Fibroblast of upper back skin (primary cell): ENCODE data around the gene MYO1H.
"Not testable (repeated sequence)": the region's sequence is repeated elsewhere in the genome, so short reads cannot be mapped to it uniquely, and the experiment has no call there.

Experiments used
- DNase-seq: peaks from one replicate; pipeline ENCODE4 v3.0.0-alpha.2; 2013

Gene MYO1H

GRCh38 chr12:109347589-109347988 is at the start of gene MYO1H:
MYO1H (plus strand) TSS chr12:109347900; CDS start chr12:109347961, 61 bp downstream.
- no peak for DNase-seq

- no peak for DNase-seq
Observed at GRCh38 chr12:109299849-109300248, 47.9 kb upstream of the MYO1H start.

- no peak for DNase-seq
Observed at GRCh38 chr12:109301643-109302168, 46.0 kb upstream of the MYO1H start.

GRCh38 chr12:109302358-109302757 is 45.3 kb upstream of the MYO1H start:
- DNase-seq = no peak

- no peak for DNase-seq
Observed at GRCh38 chr12:109302770-109303169, 44.9 kb upstream of the MYO1H start.

- DNase-seq = no peak
Observed at GRCh38 chr12:109304485-109304884, 43.2 kb upstream of the MYO1H start.

- DNase-seq = no peak
Observed at GRCh38 chr12:109305547-109305946, 42.2 kb upstream of the MYO1H start.

GRCh38 chr12:109307051-109307450 is 40.6 kb upstream of the MYO1H start:
- DNase-seq = no peak

GRCh38 chr12:109308534-109309380 is 38.9 kb upstream of the MYO1H start, which contains the start of gene FOXN4:
FOXN4 (minus strand) TSS chr12:109309284; CDS start chr12:109308321, 963 bp downstream.
- DNase-seq = no peak

- no peak for DNase-seq
Observed at GRCh38 chr12:109309381-109310246, 38.1 kb upstream of the MYO1H start.

- DNase-seq = no peak
Observed at GRCh38 chr12:109310247-109311125, 37.2 kb upstream of the MYO1H start.

GRCh38 chr12:109321294-109321693 is 26.4 kb upstream of the MYO1H start:
- not testable (repeated sequence) for DNase-seq

- no peak for DNase-seq
Observed at GRCh38 chr12:109329003-109329402, 18.7 kb upstream of the MYO1H start.

GRCh38 chr12:109329686-109330085 is 18.0 kb upstream of the MYO1H start:
- DNase-seq = no peak

GRCh38 chr12:109330282-109331230 is 17.1 kb upstream of the MYO1H start:
- DNase-seq = no peak

- no peak for DNase-seq
Observed at GRCh38 chr12:109331301-109331952, 16.3 kb upstream of the MYO1H start.

GRCh38 chr12:109334887-109335286 is 12.8 kb upstream of the MYO1H start:
- no peak for DNase-seq

- DNase-seq = no peak
Observed at GRCh38 chr12:109336593-109336992, 11.1 kb upstream of the MYO1H start.

GRCh38 chr12:109343677-109344076 is 4.0 kb upstream of the MYO1H start:
- DNase-seq = no peak

GRCh38 chr12:109345428-109345827 is 2.3 kb upstream of the MYO1H start:
- DNase-seq = no peak

GRCh38 chr12:109346920-109347319 is 780 bp upstream of the MYO1H start:
- DNase-seq = no peak
